Uterus (tissue), 4 donors: Measurements from ENCODE around the gene DGCR2. TPM values are rescaled to one million over a fixed set of nuclear protein-coding genes. Genes with fewer than 3 reads are reported as not detected.

Experiments
- DNase-seq, 2 donors: peaks; one replicate each; pipeline ENCODE4 v3.0.0-alpha.2; 2019 to 2020
- H3K27ac ChIP-seq, 2 donors: fragments of 200-600 bp; sonication (generic); 1 replicate in 1 of 2; 2 replicates in 1 of 2; pipeline ENCODE4 v1.5.1; 2016 to 2018
- H3K27me3 ChIP-seq, 2 donors: fragments of 200-600 bp; sonication (generic); one replicate each; pipeline ENCODE4 v1.5.1; 2018 to 2019; ENCODE audit warnings: control low read depth in 1 of 2
- H3K36me3 ChIP-seq, 2 donors: fragments of 200-600 bp; sonication (generic); one replicate each; pipeline ENCODE4 v1.5.1; 2019; ENCODE audit warnings: control low read depth in 1 of 2
- H3K4me1 ChIP-seq, 2 donors: fragments of 200-600 bp; sonication (generic); one replicate each; pipeline ENCODE4 v1.5.1; 2018 to 2019; ENCODE audit warnings: control low read depth in 1 of 2
- H3K4me3 ChIP-seq, 2 donors: fragments of 200-600 bp; sonication (generic); 1 replicate in 1 of 2; 2 replicates in 1 of 2; pipeline ENCODE4 v1.5.1; 2018 to 2019; ENCODE audit warnings: mild to moderate bottlenecking in 1 of 2
- H3K9me3 ChIP-seq, 2 donors: fragments of 200-600 bp; sonication (generic); one replicate each; pipeline ENCODE4 v1.5.1; 2019; ENCODE audit warnings: control low read depth in 1 of 2
- CTCF ChIP-seq, 4 experiments: fragments of 200-600 bp in 2 of 4; fragments of 450-650 bp in 2 of 4; sonication (generic) in 2 of 4; IDR thresholded peaks; one replicate each; pipeline ENCODE4 v1.5.1; 2016 to 2019; ENCODE audit warnings: antibody characterized with exemption in 4 of 4, mild to moderate bottlenecking in 2 of 4, moderate library complexity in 1 of 4
- POLR2A ChIP-seq, 2 donors: fragments of 450-650 bp; IDR thresholded peaks; one replicate each; pipeline ENCODE4 v1.6.1; 2016; ENCODE audit warnings: antibody characterized with exemption in 2 of 2, mild to moderate bottlenecking in 1 of 2, moderate library complexity in 1 of 2
- intact Hi-C: fragments of 100-400 bp; cut with DNase I; formaldehyde crosslinking; loops from one replicate; pipeline ENCODE4 v1.15.1; 2023; ENCODE audit warnings: low total_unique reads
- total RNA-seq, 4 donors: library from RNA; depleted of rRNA in 3 of 4; stranded (reverse); fragments of >200 nt in 3 of 4; gene quantifications; one replicate each; pipeline versions ENCODE4 v1.1.0 to v1.2.4, GENCODE V29; 2014 to 2023
- donor health status: DM: yes; HTN: yes; CAD: no.

DGCR2 gene
- total RNA-seq, 4 donors from 2014 or later, result 18.2 to 88.9 (median 47.6) TPM

DNA sequence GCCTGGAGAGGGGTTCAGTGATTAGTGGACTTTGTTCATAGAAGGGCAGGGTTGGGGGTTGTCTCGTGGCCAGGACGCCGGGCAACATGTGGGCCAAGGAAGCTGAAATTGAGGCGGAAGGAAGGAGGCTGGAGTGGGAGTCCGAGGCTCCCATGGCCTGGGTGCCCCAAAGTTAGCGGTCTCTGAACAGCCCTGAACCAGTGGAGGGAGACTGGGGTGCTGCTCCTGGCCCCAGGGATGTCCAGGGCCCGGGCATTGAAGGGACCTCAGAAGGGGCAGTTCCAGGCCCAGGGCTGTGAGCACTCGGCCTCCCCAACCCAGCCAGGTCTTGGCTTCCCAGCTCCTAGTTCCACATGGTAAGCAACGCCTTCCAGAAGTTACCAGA is 126.9 kb downstream of the DGCR2 start:
- no peaks in the 10 kb centered on the region for H3K27me3 ChIP-seq
- no peaks in the 10 kb centered on the region for H3K9me3 ChIP-seq
- no peak overlapping the region for H3K4me3 ChIP-seq
- no peaks in the 10 kb centered on the region for H3K4me1 ChIP-seq
- intact Hi-C loops, result no loop called here
- no peaks in the 10 kb centered on the region for H3K36me3 ChIP-seq
- no peak overlapping the region for H3K27ac ChIP-seq
- DNase-seq, result no peak
- no peak for TF ChIP-seq POLR2A (IDR thresholded peaks at IDR 0.05)
- no peak for TF ChIP-seq CTCF (IDR thresholded peaks at IDR 0.05)

DNA sequence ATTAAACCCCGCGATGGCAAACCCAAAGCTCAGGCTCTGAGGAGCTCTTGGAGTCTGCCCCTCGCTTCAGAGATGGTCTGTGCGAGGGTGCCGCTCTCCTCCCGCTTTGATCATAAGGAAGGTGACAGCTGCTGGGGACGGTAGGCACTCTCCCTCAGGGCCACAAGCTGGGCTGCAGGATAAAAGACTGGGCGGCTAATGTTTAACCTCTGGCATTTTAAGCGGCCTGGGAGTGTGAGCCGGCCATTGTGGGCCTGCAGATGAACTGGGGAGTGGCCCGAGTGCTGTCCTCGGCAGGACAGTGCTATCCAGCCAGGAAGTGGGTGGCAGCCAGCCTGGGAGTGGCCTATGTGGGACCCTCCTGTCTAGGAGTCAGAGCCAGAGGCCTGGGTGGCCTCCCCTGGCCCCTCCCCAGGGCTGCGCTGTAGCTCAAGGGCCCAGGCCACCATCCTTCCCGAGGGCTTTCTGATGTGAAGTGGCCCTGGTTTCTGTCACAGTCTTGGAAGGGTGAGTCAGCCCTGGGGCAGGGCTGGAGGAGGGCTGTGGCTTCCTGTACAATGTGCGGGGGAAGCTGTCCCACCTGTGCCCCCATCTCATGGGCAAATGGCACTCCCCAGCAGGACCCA is 127.4 kb downstream of the DGCR2 start:
- H3K4me3 ChIP-seq, result no peak overlapping the region
- intact Hi-C loops, result no loop called here
- DNase-seq, result no peak
- H3K36me3 ChIP-seq, result no peaks in the 10 kb centered on the region
- no peaks in the 10 kb centered on the region for H3K27me3 ChIP-seq
- TF ChIP-seq CTCF (IDR thresholded peaks at IDR 0.05), result no peak
- no peak for TF ChIP-seq POLR2A (IDR thresholded peaks at IDR 0.05)
- no peaks in the 10 kb centered on the region for H3K9me3 ChIP-seq
- H3K4me1 ChIP-seq, result no peaks in the 10 kb centered on the region
- no peak overlapping the region for H3K27ac ChIP-seq

DNA sequence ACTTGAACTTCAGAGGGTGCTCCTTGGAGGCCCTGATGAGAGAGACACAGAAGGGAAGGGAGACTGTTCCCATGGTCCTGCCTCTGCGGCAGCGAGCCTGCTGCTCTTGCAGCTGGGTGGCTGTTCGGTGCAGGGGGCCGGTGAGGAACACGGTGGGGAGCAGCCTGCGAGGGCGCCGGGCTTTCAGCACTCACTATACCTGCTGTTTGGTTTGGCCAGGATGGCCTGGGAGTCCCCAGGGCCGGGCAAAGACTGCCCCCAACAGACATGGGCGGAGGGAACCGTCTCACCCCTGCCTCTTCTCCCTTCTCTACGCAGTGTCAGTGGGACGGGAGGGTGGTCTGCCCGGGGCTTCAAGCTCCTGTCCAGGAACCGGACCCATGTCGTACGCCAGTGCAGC is 128.2 kb downstream of the DGCR2 start:
- Histone ChIP-seq H3K4me1 (no peaks in the 10 kb centered on the region), H3K36me3 (no peaks in the 10 kb centered on the region), H3K4me3 (no peak overlapping the region), H3K27ac (no peak overlapping the region), H3K9me3 (no peaks in the 10 kb centered on the region), H3K27me3 (no peaks in the 10 kb centered on the region)
- intact Hi-C loops, result no loop called here
- DNase-seq, result no peak
- TF ChIP-seq POLR2A (IDR thresholded peaks at IDR 0.05) (no peak), CTCF (IDR thresholded peaks at IDR 0.05) (no peak)

GRCh38 chr22:18992543-18993198 is 129.5 kb downstream of the DGCR2 start:
- no peak for DNase-seq
- intact Hi-C loops, result no loop called here
- Histone ChIP-seq H3K4me3 (no peak overlapping the region), H3K27ac (no peak overlapping the region), H3K27me3 (no peaks in the 10 kb centered on the region), H3K36me3 (no peaks in the 10 kb centered on the region), H3K9me3 (no peaks in the 10 kb centered on the region), H3K4me1 (no peaks in the 10 kb centered on the region)
- TF ChIP-seq POLR2A (IDR thresholded peaks at IDR 0.05) (no peak), CTCF (IDR thresholded peaks at IDR 0.05) (no peak)

DNA sequence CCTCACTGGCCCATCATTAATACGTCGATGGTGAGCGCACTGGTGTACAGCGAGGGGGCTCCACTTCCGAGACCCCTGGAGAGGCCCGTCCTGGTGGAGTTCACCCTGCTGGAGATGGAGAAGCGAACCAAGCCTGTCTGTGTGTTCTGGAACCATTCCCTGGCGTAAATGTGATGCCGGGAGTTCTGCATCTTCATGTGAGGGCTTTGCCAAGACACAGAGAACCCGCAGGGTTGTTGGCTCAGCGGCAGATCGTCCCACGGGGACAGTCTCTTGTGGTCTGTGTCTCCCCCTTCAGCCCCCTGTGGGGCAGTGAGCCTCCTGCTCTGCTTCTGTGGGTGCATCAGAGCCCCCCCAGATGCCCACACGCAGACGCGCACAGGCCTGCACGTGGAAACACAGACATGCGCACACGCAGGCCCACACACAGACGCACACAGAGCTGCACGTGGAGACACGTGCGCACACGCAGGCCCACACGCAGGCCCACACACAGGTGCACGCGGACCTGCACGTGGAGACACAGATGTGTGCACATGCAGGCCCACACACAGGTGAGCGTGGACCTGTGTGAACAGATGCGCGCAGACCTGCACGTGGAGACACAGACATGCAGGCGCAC is 130.3 kb downstream of the DGCR2 start:
- no peak overlapping the region for H3K4me3 ChIP-seq
- TF ChIP-seq POLR2A (IDR thresholded peaks at IDR 0.05), result no peak
- no peak for TF ChIP-seq CTCF (IDR thresholded peaks at IDR 0.05)
- H3K27me3 ChIP-seq, result no peaks in the 10 kb centered on the region
- DNase-seq, result no peak
- no peaks in the 10 kb centered on the region for H3K36me3 ChIP-seq
- intact Hi-C loops, result no loop called here
- H3K27ac ChIP-seq, result no peak overlapping the region
- no peaks in the 10 kb centered on the region for H3K4me1 ChIP-seq
- H3K9me3 ChIP-seq, result no peaks in the 10 kb centered on the region
